ENCODE data around the gene ERBB4. TPM values are rescaled to one million over a fixed set of nuclear protein-coding genes. Genes with fewer than 3 reads are reported as not detected.

The ERBB4 gene
- polyA plus RNA-seq, 2 of the 4 experiments (the other 2 are of a cell fraction) = not detected

DNA sequence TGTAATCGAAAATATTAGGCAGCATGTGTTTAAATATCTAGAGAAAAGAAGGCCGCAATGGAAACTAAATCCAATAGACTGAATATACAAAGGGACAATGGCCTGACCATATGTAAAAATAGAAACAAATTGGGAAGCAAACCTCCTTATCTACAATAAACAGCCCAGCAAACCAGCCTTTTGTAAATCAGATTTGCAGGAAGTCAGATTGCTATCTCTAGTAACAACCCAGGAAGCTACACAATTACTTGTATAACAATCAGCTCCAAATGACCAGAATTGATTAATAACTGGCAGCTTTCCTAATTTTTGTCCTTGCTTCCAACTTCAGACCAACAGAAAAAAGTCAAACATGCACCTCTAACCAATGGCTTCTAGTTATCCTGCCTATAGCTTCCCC, 1122.2 kb downstream of the ERBB4 start:
- Histone ChIP-seq H3K4me3 (no peak overlapping the region), H3K4me1 (no peaks in the 10 kb centered on the region), H3K4me2 (no peak overlapping the region), H3K27ac (no peak overlapping the region), H3K9me3 (no peaks in the 10 kb centered on the region)
- ChIA-PET POLR2A (no interaction called here), CTCF (no interaction called here)
- no peak for TF ChIP-seq RARB (CRISPR knock-in tag; IDR thresholded peaks at IDR 0.05)
- no peak for FAIRE-seq
- DNase-seq (ENCODE audit: low read depth in 1 of 2, low spot score in 1 of 2) = no peak
- 74% methylated on average over 2 of the region's 2 CpGs for WGBS (ENCODE audit: missing lambda C conversion rate)
- no peak for ATAC-seq

DNA sequence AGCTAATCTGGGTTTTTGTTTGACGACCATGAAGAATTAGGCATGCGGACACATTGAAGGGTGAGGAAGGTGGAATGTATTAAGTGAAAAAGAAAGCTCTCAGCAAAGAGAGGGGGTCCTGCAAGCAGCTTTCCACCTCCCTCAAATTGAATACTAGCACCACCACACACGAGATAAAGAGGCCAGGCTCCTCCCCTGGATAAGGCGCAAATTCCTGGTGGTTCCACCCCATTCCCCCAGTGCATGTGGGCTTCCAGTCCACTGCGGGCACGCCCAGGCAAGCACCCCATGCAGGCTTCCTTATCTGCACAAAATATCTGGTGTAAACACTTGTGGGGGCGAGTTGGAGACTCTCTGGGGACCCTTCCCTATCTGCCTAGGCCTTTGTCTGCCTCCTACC, 1124.9 kb downstream of the ERBB4 start:
- FAIRE-seq = no peak
- POLR2A ChIA-PET = no interaction called here
- H3K4me3 ChIP-seq = no peak overlapping the region
- CTCF ChIA-PET = no interaction called here
- H3K4me2 ChIP-seq = no peak overlapping the region
- no peak for ATAC-seq
- no peak for DNase-seq (ENCODE audit: low read depth in 1 of 2, low spot score in 1 of 2)
- peaks cover 5% of the 10 kb centered on the region; the same call in 2 of the 3 replicates for H3K4me1 ChIP-seq
- H3K27ac ChIP-seq = no peak overlapping the region
- WGBS (ENCODE audit: missing lambda C conversion rate) = 76% methylated on average over 7 of the region's 7 CpGs
- TF ChIP-seq JUNB (IDR thresholded peaks at IDR 0.05) (no peak), PHF8 (IDR thresholded peaks at IDR 0.05; ENCODE audit: borderline replicate concordance, low read depth) (no peak), HDAC2 (IDR thresholded peaks at IDR 0.05) (no peak), RAD21 (conservative IDR thresholded peaks at IDR 0.05 in 1 of 2, IDR thresholded peaks at IDR 0.05 in 1 of 2) (no peak), FOSL2 (IDR thresholded peaks at IDR 0.05) (no peak), FOSL2 (CRISPR knock-in tag; IDR thresholded peaks at IDR 0.05) (no peak), MYC (IDR thresholded peaks at IDR 0.05; ENCODE audit: borderline replicate concordance, low read length) (no peak), CHD2 (IDR thresholded peaks at IDR 0.05; ENCODE audit: low read length, partially characterized antibody) (no peak)
- no peaks in the 10 kb centered on the region for H3K9me3 ChIP-seq

DNA sequence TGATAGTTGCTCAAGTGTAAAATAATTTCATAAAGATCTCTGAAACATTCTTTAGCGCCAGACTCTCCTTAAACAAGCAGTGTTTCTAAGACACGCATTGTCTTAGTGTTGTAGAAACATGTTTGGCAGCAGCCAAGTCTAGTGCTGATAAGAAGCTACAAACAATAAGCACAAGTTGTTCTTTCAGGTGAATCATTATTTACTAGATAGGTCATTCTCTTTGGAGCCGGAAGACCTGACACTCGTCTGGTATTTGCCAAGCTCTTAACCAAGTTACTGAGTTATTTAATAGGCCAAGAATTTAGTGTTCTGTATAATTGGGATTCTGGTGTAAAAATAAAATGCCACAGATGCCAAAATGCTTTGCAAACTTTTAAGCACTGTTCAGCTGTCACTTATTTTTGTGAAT, 1130.1 kb downstream of the ERBB4 start:
- FAIRE-seq (peak; percentile 49), ATAC-seq (peak; percentile 94 to 96), DNase-seq (ENCODE audit: low read depth in 1 of 2, low spot score in 1 of 2) (peak; percentile 13 to 79)
- Histone ChIP-seq H3K4me3 (no peak overlapping the region), H3K27ac (peak overlapping the region in 1 of 2 experiments; percentile 47; a peak in 1 of 6 replicates), H3K4me2 (peak overlapping the region; percentile 59), H3K4me1 (peaks cover 26% of the 10 kb centered on the region), H3K9me3 (no peaks in the 10 kb centered on the region)
- WGBS (ENCODE audit: missing lambda C conversion rate) = 2% methylated on average over 4 of the region's 4 CpGs
- POLR2A ChIA-PET = interaction anchor here (0.6 kb wide), 1 partner anchor 1129 kb away, joined by 5 read pairs; no protein-coding TSS in a partner anchor
- TF ChIP-seq JUN (IDR thresholded peaks at IDR 0.05) (peak; percentile 46 to 48; a peak in 1 of 5 replicates), FOSL2 (IDR thresholded peaks at IDR 0.05) (peak; percentile 39; the same call in 1 of the 2 replicates), FOSL2 (CRISPR knock-in tag; IDR thresholded peaks at IDR 0.05) (peak; percentile 87), EP300 (IDR thresholded peaks at IDR 0.05) (peak; percentile 50 to 52; a peak in 2 of 5 replicates), GATA3 (IDR thresholded peaks at IDR 0.05; ENCODE audit: borderline replicate concordance) (peak; percentile 92), MYC (IDR thresholded peaks at IDR 0.05; ENCODE audit: borderline replicate concordance, low read length) (no peak), JUNB (IDR thresholded peaks at IDR 0.05) (peak; percentile 73)
- CTCF ChIA-PET = no interaction called here

DNA sequence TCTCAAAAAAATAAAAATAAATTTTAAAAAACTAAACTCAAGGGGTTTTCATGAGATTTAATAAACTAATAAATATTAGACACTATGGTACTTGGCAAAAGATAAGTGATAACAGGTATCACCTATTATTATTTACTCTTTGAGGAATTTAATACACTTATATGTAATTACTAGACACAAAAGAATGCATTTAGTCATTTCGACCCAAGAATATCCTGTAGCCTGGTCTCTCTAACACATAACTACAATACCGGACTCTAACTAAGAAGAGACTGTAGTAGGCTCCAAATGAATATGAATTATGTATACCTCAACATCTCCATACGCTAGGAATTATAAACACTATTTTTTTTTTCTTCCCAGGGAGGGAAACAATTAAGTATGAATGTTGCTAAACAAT, 1131.5 kb downstream of the ERBB4 start:
- TF ChIP-seq HOXB13 (CRISPR knock-in tag; IDR thresholded peaks at IDR 0.05; ENCODE audit: low read depth) = no peak
- no peak for TF ChIP-seq NR3C1 (IDR thresholded peaks at IDR 0.05)
- TF ChIP-seq ESRRA (IDR thresholded peaks at IDR 0.05; ENCODE audit: borderline replicate concordance, low read length) = no peak
- no peak for TF ChIP-seq ZSCAN20 (CRISPR knock-in tag; IDR thresholded peaks at IDR 0.05)
- no peak for TF ChIP-seq NFE2L2 (conservative IDR thresholded peaks at IDR 0.05; ENCODE audit: low read length)
- TF ChIP-seq POLR2A (IDR thresholded peaks at IDR 0.05; ENCODE audit: low read length) = no peak
- no peak for TF ChIP-seq RNF2 (IDR thresholded peaks at IDR 0.05; ENCODE audit: borderline replicate concordance, low read depth)
- TF ChIP-seq BHLHE40 (IDR thresholded peaks at IDR 0.05; ENCODE audit: low read depth, low read length) = no peak
- no peak for TF ChIP-seq RFX5 (IDR thresholded peaks at IDR 0.05)
- POLR2A ChIA-PET = no interaction called here
- Histone ChIP-seq H3K4me3 (no peak overlapping the region), H3K9me3 (no peaks in the 10 kb centered on the region), H3K4me2 (peak overlapping the region; percentile 7; the same call in 1 of the 3 replicates), H3K27ac (peak overlapping the region in 1 of 2 experiments; percentile 47; a peak in 1 of 6 replicates), H3K4me1 (peaks cover 26% of the 10 kb centered on the region)
- ATAC-seq (no peak), FAIRE-seq (no peak), DNase-seq (ENCODE audit: low read depth in 1 of 2, low spot score in 1 of 2) (no peak)
- 56% methylated on average over 3 of the region's 3 CpGs for WGBS (ENCODE audit: missing lambda C conversion rate)
- CTCF ChIA-PET = no interaction called here
